MCF 10A (cell line): Measurements from ENCODE around the gene CCDC148. TPM values are rescaled to one million over a fixed set of nuclear protein-coding genes. Genes with fewer than 3 reads are reported as not detected.

Experiments
- BruUV-seq: library from RNA; stranded (reverse); fragments of 400-500 nt; replicated peaks from 2 replicates; lab custom pipeline; 2021; lab: Mats Ljungman, UMichigan
- CTCF ChIA-PET: fragments of 300-600 bp; sonication (Branson Sonifier 250); formaldehyde crosslinking; extraction: SDS; loops from one replicate; lab custom pipeline; 2021; ENCODE audit warnings: antibody characterized with exemption, inconsistent platforms; lab: Yijun Ruan, JAX
- POLR2A ChIA-PET: fragments of 300-600, 350-650 bp; sonication (Branson Sonifier 250); formaldehyde crosslinking; extraction: SDS; loops from one replicate; lab custom pipeline; 2020; ENCODE audit warnings: antibody characterized with exemption, inconsistent platforms; lab: Yijun Ruan, JAX
- DNase-seq: peaks from one replicate; pipeline ENCODE4 v3.0.0-alpha.2; 2018; ENCODE audit not compliant: unreplicated experiment
- H3K27ac Mint-ChIP-seq: one replicate; pipeline ENCODE4 v1.8.0; 2022; ENCODE audit warnings: mild to moderate bottlenecking, low read depth, mixed read lengths; ENCODE audit not compliant: unreplicated experiment
- H3K27me3 Mint-ChIP-seq: one replicate; pipeline ENCODE4 v1.8.0; 2022; ENCODE audit warnings: mixed read lengths; ENCODE audit not compliant: insufficient read depth, unreplicated experiment
- H3K36me3 Mint-ChIP-seq: one replicate; pipeline ENCODE4 v1.8.0; 2022; ENCODE audit warnings: mild to moderate bottlenecking, moderate library complexity, mixed read lengths; ENCODE audit not compliant: insufficient read depth, unreplicated experiment
- H3K4me1 Mint-ChIP-seq: one replicate; pipeline ENCODE4 v1.8.0; 2022; ENCODE audit warnings: mixed read lengths; ENCODE audit not compliant: insufficient read depth, unreplicated experiment
- H3K4me3 Mint-ChIP-seq: one replicate; pipeline ENCODE4 v1.8.0; 2022; ENCODE audit warnings: mild to moderate bottlenecking, moderate library complexity, mixed read lengths; ENCODE audit not compliant: unreplicated experiment
- H3K9me3 Mint-ChIP-seq: one replicate; pipeline ENCODE4 v1.8.0; 2022; ENCODE audit warnings: mixed read lengths; ENCODE audit not compliant: unreplicated experiment
- intact Hi-C: fragments of 100-400 bp; cut with micrococcal nuclease; formaldehyde crosslinking; loops from 2 replicates; pipeline ENCODE4 v1.14.1; 2022
- total RNA-seq: library from RNA; stranded (reverse); gene quantifications from 2 replicates; pipeline ENCODE4 v1.2.3, GENCODE V29; 2022
- TF ChIP-seq, protein P1 (sequence below): fragments of 200-600 bp; IDR thresholded peaks from one replicate; pipeline ENCODE4 v1.8.0; 2022; ENCODE audit warnings: antibody characterized with exemption, mild to moderate bottlenecking; ENCODE audit not compliant: unreplicated experiment

The CCDC148 gene
- total RNA-seq, 1 experiment from 2014 or later = 0.51 TPM

DNA sequence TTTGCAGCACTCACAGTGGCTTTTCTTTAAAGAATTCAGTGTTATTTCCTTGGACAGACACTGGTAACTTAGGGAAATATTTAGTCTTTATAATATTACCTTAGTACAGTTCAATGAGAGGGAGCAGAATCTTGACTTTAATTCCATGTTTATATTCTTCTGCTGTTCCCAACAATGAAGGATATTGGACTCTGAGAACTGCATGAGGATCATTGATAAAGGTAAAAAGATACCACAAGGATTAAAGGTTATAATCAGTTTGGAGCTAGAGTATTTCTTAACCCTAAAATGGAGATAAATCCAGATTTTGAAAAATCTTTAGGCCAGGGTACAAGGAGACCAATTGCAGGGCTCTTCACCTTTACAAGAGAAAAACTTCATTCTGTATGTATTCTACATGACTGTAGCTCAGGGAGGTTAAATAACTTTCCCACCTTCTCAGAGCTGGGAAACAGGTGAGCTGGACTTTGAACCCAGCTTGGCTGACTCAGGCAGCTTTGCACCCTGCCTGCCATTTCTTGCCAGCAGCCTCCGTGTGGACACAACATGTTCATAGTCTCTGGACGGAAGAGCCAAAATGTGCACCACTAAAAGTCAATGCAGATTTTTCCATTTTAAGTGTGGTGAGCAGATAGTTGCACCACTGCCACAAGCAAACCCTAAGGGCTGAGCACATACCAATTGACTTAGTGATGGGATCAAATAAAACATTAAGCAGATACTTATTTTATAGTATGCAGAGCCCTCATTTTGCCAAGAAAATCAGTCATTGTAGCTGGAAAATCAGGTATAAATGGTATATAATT lies 328.2 kb downstream of the CCDC148 start:
- Mint-ChIP-seq H3K4me1 (no peaks in the 10 kb centered on the region), H3K36me3 (no peaks in the 10 kb centered on the region), H3K27ac (no peak overlapping the region), H3K4me3 (no peak overlapping the region), H3K27me3 (peaks cover 11% of the 10 kb centered on the region), H3K9me3 (peaks cover 6% of the 10 kb centered on the region)
- TF ChIP-seq, protein P1, sequence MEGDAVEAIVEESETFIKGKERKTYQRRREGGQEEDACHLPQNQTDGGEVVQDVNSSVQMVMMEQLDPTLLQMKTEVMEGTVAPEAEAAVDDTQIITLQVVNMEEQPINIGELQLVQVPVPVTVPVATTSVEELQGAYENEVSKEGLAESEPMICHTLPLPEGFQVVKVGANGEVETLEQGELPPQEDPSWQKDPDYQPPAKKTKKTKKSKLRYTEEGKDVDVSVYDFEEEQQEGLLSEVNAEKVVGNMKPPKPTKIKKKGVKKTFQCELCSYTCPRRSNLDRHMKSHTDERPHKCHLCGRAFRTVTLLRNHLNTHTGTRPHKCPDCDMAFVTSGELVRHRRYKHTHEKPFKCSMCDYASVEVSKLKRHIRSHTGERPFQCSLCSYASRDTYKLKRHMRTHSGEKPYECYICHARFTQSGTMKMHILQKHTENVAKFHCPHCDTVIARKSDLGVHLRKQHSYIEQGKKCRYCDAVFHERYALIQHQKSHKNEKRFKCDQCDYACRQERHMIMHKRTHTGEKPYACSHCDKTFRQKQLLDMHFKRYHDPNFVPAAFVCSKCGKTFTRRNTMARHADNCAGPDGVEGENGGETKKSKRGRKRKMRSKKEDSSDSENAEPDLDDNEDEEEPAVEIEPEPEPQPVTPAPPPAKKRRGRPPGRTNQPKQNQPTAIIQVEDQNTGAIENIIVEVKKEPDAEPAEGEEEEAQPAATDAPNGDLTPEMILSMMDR = no peak
- intact Hi-C loops = no loop called here
- no TSS peak for BruUV-seq
- DNase-seq = no peak
- POLR2A ChIA-PET = no interaction called here
- CTCF ChIA-PET = no interaction called here

DNA sequence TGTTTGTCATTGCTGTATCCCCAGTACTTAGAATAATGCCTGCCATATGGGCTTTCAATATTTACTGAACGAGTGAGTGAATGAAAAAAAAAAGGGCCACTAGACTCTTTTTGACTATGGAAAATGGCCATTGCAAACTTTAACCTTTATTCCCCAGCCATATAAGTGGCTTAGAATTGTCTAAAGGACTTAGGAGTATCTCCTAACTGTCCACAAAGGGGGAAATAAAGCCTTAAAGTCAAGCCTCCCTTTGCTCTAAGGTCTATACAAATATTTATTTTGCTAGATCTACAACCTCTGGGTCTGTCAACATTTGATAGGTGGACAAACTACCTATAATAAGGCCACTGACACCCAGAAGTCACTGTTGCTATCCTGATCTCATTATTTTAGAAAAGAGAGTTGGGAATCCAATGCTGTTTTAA lies 329.2 kb downstream of the CCDC148 start:
- no peak for DNase-seq
- Mint-ChIP-seq H3K36me3 (no peaks in the 10 kb centered on the region), H3K27ac (no peak overlapping the region), H3K4me1 (no peaks in the 10 kb centered on the region), H3K4me3 (no peak overlapping the region), H3K9me3 (peaks cover 3% of the 10 kb centered on the region), H3K27me3 (peaks cover 11% of the 10 kb centered on the region)
- TF ChIP-seq, protein P1 = no peak
- intact Hi-C loops = no loop called here
- POLR2A ChIA-PET = no interaction called here
- no TSS peak for BruUV-seq
- CTCF ChIA-PET = no interaction called here

DNA sequence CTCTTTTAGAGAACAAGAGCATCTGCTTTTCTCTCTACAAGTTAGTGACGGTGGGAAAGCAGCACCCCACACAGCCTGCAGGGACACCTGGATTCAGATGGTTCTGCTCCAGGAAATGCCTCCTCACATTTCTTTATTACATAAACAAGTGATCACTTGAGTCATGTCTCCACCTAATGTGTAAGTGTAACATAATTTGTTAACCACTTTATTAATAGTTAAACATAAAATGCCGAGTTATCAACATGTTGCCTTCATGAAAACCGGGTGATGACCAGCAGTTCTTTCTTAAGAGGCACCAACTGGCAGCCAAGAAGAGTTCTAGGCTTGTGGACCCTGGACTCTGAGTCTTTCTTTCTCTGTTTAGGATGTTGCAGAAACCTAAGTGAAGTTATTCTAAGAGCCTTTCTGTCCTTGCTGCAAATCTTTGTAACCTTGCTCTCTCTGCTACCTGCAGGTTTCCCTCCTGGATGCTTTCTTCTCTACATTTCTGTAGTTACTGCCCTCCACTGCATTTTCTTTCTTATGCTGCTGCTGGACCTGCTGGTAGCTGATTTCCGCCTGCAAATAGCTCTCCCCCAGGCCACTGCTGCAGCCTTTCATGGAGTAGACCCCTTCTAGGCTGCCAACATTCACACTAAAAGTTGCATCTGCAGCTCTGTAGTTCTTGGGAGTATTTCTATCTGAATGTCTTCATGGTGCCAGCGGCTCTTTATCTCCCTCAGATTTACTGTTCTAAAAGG lies 330.6 kb downstream of the CCDC148 start:
- Mint-ChIP-seq H3K27me3 (peaks cover 11% of the 10 kb centered on the region), H3K4me1 (no peaks in the 10 kb centered on the region), H3K4me3 (no peak overlapping the region), H3K9me3 (no peaks in the 10 kb centered on the region), H3K27ac (no peak overlapping the region), H3K36me3 (no peaks in the 10 kb centered on the region)
- TF ChIP-seq, protein P1 = no peak
- BruUV-seq = no TSS peak
- ChIA-PET POLR2A (no interaction called here), CTCF (interaction anchor here (1.0 kb wide), 1 partner anchor 11 kb away, joined by 3 read pairs; no protein-coding TSS in a partner anchor)
- intact Hi-C loops = no loop called here
- DNase-seq = no peak

DNA sequence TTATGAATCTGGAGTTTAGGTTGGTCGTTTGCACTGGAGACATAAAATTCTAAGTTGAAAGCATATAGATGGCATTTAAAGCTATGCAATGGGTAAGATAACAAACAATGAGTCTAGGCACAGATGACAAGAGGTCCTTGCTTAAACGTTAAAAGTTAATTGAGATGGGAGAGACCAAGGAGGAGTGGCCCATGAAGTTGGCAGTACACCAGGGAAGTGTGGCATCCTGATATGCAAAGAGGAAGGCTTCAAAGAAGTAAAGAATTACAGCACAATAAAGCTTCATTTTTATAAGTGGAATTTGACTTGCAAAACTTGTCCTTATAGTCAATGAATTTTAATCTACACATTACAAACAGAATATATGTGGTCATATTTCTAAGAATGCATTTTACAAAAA lies 331.7 kb downstream of the CCDC148 start:
- Mint-ChIP-seq H3K4me1 (no peaks in the 10 kb centered on the region), H3K27me3 (peaks cover 11% of the 10 kb centered on the region), H3K36me3 (no peaks in the 10 kb centered on the region), H3K4me3 (no peak overlapping the region), H3K9me3 (no peaks in the 10 kb centered on the region), H3K27ac (no peak overlapping the region)
- ChIA-PET POLR2A (no interaction called here), CTCF (no interaction called here)
- TF ChIP-seq, protein P1 = no peak
- DNase-seq = no peak
- intact Hi-C loops = no loop called here
- no TSS peak for BruUV-seq
